Right hindlimb (tissue), 1 donor: ENCODE results near the gene SERPINA1.
"Not testable (repeated sequence)": the region's sequence is repeated elsewhere in the genome, so short reads cannot be mapped to it uniquely, and the experiment has no call there.

Source experiments
- DNase-seq: peaks from one replicate; pipeline ENCODE4 v3.0.0-alpha.2; 2018

Gene SERPINA1

GRCh38 chr14:94388384-94389103, at the start of gene SERPINA1:
Gene SERPINA1, minus strand, starts transcription at chr14:94388602. Its CDS starts 5,365 bp downstream, at chr14:94383237.
- no peak for DNase-seq

GRCh38 chr14:94428610-94429009, 40.2 kb upstream of the SERPINA1 start:
- DNase-seq: no peak

- no peak for DNase-seq
Measured at GRCh38 chr14:94427016-94427613, 38.7 kb upstream of the SERPINA1 start.

GRCh38 chr14:94426526-94426925, 38.1 kb upstream of the SERPINA1 start:
- DNase-seq: no peak

- no peak for DNase-seq
Measured at GRCh38 chr14:94424371-94424770, 36.0 kb upstream of the SERPINA1 start.

GRCh38 chr14:94423453-94424056, 35.2 kb upstream of the SERPINA1 start:
- DNase-seq: peak; percentile 48

GRCh38 chr14:94421316-94421715, 32.9 kb upstream of the SERPINA1 start:
- no peak for DNase-seq

GRCh38 chr14:94417497-94418205, 29.2 kb upstream of the SERPINA1 start:
- not testable (repeated sequence) for DNase-seq

- no peak for DNase-seq
Measured at GRCh38 chr14:94412671-94413638, 24.6 kb upstream of the SERPINA1 start.

GRCh38 chr14:94411638-94412037, 23.2 kb upstream of the SERPINA1 start:
- DNase-seq: no peak

GRCh38 chr14:94409430-94409829, 21.0 kb upstream of the SERPINA1 start:
- not testable (repeated sequence) for DNase-seq

- no peak for DNase-seq
Measured at GRCh38 chr14:94408546-94409095, 20.2 kb upstream of the SERPINA1 start.

GRCh38 chr14:94407906-94408305, 19.5 kb upstream of the SERPINA1 start:
- DNase-seq: no peak

GRCh38 chr14:94406910-94407309, 18.5 kb upstream of the SERPINA1 start:
- DNase-seq: no peak

- DNase-seq: no peak
Measured at GRCh38 chr14:94405486-94405885, 17.1 kb upstream of the SERPINA1 start.

GRCh38 chr14:94404561-94404960, 16.2 kb upstream of the SERPINA1 start:
- no peak for DNase-seq

GRCh38 chr14:94403312-94403932, 15.0 kb upstream of the SERPINA1 start:
- no peak for DNase-seq

- no peak for DNase-seq
Measured at GRCh38 chr14:94401083-94401482, 12.7 kb upstream of the SERPINA1 start.

GRCh38 chr14:94400422-94400841, 12.0 kb upstream of the SERPINA1 start:
- DNase-seq: no peak

GRCh38 chr14:94398536-94398935, 10.1 kb upstream of the SERPINA1 start:
- DNase-seq: no peak

GRCh38 chr14:94398182-94398479, 9.7 kb upstream of the SERPINA1 start:
- no peak for DNase-seq
